ENCODE measurements around the gene TANGO6.
"Not testable (repeated sequence)": the region's sequence is repeated elsewhere in the genome, so short reads cannot be mapped to it uniquely, and the experiment has no call there.

Gene TANGO6

GRCh38 chr16:69013991-69014390 is 170.7 kb downstream of the TANGO6 start:
- DNase-seq (ENCODE audit: low spot score) = no peak

- no peak for DNase-seq (ENCODE audit: low spot score)
These were observed 171.5 kb downstream of the TANGO6 start for GRCh38 chr16:69014811-69015210.

GRCh38 chr16:69017036-69017783 is 173.9 kb downstream of the TANGO6 start:
- DNase-seq (ENCODE audit: low spot score) = peak; percentile 73

- DNase-seq (ENCODE audit: low spot score) = no peak
These were observed 176.5 kb downstream of the TANGO6 start for GRCh38 chr16:69019811-69020210.

- no peak for DNase-seq (ENCODE audit: low spot score)
These were observed 185.8 kb downstream of the TANGO6 start for GRCh38 chr16:69029121-69029520.

- DNase-seq (ENCODE audit: low spot score) = no peak
These were observed 188.6 kb downstream of the TANGO6 start for GRCh38 chr16:69031877-69032301.

GRCh38 chr16:69033151-69033949 is 190.0 kb downstream of the TANGO6 start:
- no peak for DNase-seq (ENCODE audit: low spot score)

GRCh38 chr16:69035375-69035774 is 192.0 kb downstream of the TANGO6 start:
- DNase-seq (ENCODE audit: low spot score) = no peak

- no peak for DNase-seq (ENCODE audit: low spot score)
These were observed 193.2 kb downstream of the TANGO6 start for GRCh38 chr16:69036399-69037091.

GRCh38 chr16:69037373-69038160 is 194.2 kb downstream of the TANGO6 start:
- no peak for DNase-seq (ENCODE audit: low spot score)

GRCh38 chr16:69039333-69039941 is 196.1 kb downstream of the TANGO6 start:
- DNase-seq (ENCODE audit: low spot score) = peak; percentile 22

GRCh38 chr16:69040144-69040909 is 197.0 kb downstream of the TANGO6 start:
- peak; percentile 17 for DNase-seq (ENCODE audit: low spot score)

- no peak for DNase-seq (ENCODE audit: low spot score)
These were observed 205.2 kb downstream of the TANGO6 start for GRCh38 chr16:69048328-69049120.

- peak; percentile 72 for DNase-seq (ENCODE audit: low spot score)
These were observed 205.8 kb downstream of the TANGO6 start for GRCh38 chr16:69049146-69049545.

GRCh38 chr16:69049603-69050375 is 206.5 kb downstream of the TANGO6 start:
- no peak for DNase-seq (ENCODE audit: low spot score)

- DNase-seq (ENCODE audit: low spot score) = not testable (repeated sequence)
These were observed 208.1 kb downstream of the TANGO6 start for GRCh38 chr16:69051517-69051830.

- no peak for DNase-seq (ENCODE audit: low spot score)
These were observed 211.7 kb downstream of the TANGO6 start for GRCh38 chr16:69055008-69055407.

- DNase-seq (ENCODE audit: low spot score) = no peak
These were observed 212.6 kb downstream of the TANGO6 start for GRCh38 chr16:69055980-69056379.

GRCh38 chr16:69056421-69056820 is 213.1 kb downstream of the TANGO6 start:
- DNase-seq (ENCODE audit: low spot score) = no peak
